Cardiac fibroblast (primary cell): ENCODE data around the gene HOXC11.
A peak's percentile ranks its signal among the peaks of the same experiment; 100 is the strongest.

Experiments used
- DNase-seq, 2 donors: peaks; one replicate each; pipeline versions ENCODE4 v3.0.0 to v3.0.0-alpha.2; 2010; ENCODE audit warnings: low read depth in 2 of 2
- H3K4me3 ChIP-seq, 2 donors: replicated peaks in 1 of 2; 1 replicate in 1 of 2; 2 replicates in 1 of 2; pipeline ENCODE4 v1.5.1; 2011; ENCODE audit warnings: low read depth in 2 of 2, low read length in 2 of 2, mild to moderate bottlenecking in 2 of 2, moderate library complexity in 1 of 2
- TF ChIP-seq, protein P1 (sequence below): IDR thresholded peaks from one replicate; pipeline ENCODE4 v1.5.1; 2011; ENCODE audit warnings: low read depth, mild to moderate bottlenecking, low read length, inconsistent platforms

The HOXC11 gene

DNA sequence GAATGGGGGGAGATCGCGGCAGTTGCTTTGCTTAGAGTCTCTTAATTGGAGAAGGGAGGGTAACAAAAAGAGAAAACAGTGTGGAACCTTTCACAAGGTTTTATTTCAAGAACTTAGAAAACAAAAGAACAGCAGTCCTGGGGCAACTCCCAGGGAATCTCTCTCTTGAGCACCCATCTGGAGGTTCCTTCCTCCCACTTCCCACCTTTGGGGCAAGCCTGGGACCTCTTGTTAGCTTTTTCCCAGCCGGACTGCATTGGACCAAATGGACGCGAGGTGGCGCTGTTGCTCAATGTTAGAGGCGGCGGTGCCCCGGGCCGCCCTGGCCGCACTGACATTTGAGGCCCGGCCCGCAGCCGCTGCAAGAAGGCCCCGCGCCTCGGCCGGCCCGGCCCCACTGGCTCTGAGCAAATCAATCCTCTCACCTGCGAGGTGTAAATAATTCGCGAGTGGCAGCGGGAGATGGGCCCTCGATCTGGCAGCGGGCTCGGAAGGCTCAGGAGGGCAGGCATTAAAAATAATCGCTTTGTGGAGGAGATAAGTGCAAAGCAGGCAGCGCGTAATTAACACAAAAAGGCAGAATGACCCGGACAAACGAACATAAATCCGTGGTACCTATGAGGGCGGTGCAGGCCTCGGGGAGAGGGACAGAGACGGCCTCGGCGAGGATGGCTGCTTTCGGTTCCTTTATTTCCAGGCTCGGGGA is 33.1 kb downstream of the HOXC11 start:
- H3K4me3 ChIP-seq, result peak overlapping the region in 1 of 2 donors; percentile 13
- TF ChIP-seq, protein P1, sequence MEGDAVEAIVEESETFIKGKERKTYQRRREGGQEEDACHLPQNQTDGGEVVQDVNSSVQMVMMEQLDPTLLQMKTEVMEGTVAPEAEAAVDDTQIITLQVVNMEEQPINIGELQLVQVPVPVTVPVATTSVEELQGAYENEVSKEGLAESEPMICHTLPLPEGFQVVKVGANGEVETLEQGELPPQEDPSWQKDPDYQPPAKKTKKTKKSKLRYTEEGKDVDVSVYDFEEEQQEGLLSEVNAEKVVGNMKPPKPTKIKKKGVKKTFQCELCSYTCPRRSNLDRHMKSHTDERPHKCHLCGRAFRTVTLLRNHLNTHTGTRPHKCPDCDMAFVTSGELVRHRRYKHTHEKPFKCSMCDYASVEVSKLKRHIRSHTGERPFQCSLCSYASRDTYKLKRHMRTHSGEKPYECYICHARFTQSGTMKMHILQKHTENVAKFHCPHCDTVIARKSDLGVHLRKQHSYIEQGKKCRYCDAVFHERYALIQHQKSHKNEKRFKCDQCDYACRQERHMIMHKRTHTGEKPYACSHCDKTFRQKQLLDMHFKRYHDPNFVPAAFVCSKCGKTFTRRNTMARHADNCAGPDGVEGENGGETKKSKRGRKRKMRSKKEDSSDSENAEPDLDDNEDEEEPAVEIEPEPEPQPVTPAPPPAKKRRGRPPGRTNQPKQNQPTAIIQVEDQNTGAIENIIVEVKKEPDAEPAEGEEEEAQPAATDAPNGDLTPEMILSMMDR, result peak; percentile 84
- DNase-seq, result peak; percentile 81 to 82

- TF ChIP-seq, protein P1, result no peak
- H3K4me3 ChIP-seq, result no peak overlapping the region
- DNase-seq, result no peak
Measured at GRCh38 chr12:54006559-54007220, 33.8 kb downstream of the HOXC11 start.

DNA sequence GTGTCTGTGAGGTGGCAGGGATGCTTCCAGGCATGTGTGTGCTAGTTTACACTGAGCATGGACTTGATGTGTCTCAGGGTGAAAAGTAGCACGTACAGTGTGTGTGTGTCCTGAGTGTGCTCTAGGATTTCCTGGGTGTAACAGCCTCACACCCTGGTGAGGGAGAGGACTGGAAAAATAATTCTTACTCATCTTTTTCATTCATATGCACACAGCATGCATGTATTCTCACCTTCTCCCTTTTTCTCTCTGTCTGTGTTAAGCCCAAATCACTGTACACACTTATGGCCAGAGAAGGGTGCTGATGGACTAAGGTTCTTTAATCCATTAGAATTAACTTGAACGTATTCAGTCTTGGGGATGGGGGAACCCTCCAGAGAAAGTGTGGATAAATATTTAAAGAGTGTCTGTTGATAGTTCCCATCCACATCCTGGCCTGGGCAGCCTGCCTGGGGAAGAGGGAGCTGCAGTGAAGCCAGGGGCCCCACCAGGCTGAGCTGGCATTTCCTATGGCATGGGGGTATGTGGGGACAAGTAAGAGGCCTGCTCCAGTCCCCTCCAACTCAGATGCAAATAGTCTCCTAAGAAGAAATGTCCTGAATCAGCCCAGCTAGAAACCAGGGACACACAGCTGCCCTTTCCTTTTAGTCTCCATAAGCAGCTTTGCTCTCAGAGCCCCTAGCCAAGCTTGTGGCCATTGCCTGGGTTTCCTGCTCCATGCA is 34.8 kb downstream of the HOXC11 start:
- TF ChIP-seq, protein P1, result no peak
- no peak overlapping the region for H3K4me3 ChIP-seq
- DNase-seq, result no peak

DNA sequence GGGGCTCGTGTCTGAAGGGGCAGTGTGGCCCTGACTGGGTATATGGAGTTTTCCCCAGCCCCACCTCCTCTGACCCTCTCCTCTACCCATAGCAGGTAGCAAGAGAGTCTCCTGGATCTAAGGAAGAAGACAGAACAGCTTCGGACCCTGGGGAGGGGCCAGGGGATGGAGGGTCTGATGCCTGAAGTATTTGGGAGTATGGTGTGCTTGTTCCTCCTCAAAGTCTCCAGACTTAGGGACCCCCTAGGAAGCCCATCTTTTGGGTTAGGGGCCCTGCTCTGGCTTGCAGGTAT is 35.3 kb downstream of the HOXC11 start:
- TF ChIP-seq, protein P1, result no peak
- no peak overlapping the region for H3K4me3 ChIP-seq

GRCh38 chr12:54009171-54010052 is 36.5 kb downstream of the HOXC11 start:
- no peak overlapping the region for H3K4me3 ChIP-seq
- DNase-seq, result no peak
- TF ChIP-seq, protein P1, result no peak

More for the DNA sequence above, 35.3 kb downstream of the HOXC11 start:
- DNase-seq, result no peak
